GM19438 (cell line): Measurements from ENCODE around the gene JAK3.

Experiments
- ATAC-seq: cut with Tn5 transposase; IDR thresholded peaks from one replicate; pipeline ENCODE4 v1.9.1; 2021; ENCODE audit warnings: low read depth; ENCODE audit not compliant: unreplicated experiment

The JAK3 gene

DNA sequence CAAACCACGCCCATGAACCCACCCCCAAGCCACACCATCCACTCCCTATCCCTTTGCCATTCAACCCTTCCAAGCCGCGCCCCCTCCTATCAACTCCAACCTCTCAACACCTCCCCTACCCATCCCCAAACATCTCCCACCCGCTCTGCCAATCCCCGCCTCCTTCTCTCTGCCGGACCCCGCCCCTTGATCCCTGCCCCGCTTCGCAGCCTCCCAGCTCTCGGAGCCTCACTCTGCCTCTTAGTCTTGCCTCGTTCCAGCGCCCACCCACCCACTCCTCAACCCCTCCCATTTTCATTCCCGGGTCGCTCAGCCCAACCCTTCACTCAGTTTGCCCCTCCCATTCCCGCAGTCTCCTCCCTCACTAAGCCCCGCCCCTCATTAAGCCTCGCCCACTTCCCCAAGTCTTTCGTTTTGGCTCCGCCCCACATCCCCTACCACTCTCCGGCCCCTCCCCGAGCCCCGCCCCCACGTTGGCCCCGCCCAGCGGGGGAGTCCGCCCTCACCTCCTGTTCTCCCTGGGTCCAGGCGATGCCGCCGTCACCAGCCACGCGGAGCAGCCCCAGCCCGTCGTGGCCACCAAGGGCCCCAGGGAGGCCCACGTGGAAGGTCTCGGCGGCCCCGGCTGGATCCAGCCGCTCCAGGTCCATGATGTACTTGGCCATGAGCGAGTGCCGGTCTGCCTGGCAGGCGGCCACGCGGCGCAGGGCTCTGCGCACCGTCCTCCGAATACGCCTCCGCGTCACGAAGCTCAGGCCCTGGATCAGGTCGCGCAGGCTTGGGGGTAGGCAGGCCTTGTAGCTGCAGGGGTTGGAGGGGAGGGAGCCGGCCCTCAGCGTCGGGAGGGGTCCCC is 5.7 kb downstream of the JAK3 start:
- no peak for ATAC-seq

DNA sequence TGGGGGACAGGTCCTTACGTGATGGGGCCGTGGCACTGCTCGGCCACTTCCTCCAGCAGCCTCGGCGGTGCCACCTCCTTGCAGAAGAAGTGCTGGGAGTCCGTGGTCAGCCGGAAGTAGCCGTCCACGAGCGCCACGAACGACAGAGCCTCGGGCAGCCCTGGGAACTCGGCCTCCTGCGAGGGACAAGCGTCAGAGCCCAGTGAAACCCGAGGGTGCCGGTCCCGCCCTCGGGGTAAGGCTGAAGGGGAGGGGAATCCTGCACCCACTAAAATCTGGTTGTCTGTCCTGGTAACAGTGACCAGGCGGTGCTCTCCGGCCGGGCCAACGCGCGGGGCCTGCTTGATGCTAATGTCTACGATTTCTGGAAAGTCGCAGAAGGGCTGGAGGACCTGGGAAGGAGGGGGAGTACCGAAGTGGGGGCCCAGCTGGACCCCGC is 6.4 kb downstream of the JAK3 start:
- ATAC-seq = no peak

DNA sequence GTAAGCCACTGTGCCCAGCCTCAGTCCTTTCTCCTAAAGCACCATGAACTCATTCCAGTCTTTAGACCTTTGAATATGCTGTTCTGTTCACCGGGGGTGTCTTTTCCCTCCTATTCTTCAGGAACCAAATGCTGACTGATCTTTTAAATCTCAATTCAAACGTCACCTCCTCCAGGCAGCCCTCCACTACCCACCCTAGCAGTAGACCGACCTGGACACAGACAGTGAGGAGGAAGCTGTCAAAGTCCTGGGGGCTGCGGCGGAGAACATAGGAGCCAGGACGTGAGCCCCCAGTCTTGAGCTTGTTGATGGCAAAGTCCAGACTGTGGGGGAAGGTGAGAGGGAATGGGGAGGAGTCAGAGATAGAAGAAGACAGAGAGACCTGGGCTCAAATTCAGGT is 7.8 kb downstream of the JAK3 start:
- no peak for ATAC-seq

DNA sequence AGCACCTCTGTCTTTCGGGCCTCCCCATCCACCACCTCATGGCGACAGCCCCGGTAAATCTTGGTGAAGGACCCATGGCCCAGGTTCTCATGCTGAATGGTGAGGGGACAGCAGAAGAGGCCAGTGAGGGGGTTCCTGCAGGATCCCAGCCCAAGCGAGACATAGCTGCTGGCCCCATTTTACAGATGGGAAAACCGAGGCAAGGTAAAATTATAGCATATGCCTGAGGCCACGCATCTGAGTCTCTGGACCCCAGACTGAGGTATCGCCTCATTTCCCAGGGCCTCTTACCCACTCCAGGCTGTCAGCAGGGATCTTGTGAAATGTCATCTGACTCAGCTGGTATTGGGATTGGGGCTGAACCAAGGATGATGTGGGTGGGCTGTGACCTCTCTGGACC is 9.8 kb downstream of the JAK3 start:
- no peak for ATAC-seq

DNA sequence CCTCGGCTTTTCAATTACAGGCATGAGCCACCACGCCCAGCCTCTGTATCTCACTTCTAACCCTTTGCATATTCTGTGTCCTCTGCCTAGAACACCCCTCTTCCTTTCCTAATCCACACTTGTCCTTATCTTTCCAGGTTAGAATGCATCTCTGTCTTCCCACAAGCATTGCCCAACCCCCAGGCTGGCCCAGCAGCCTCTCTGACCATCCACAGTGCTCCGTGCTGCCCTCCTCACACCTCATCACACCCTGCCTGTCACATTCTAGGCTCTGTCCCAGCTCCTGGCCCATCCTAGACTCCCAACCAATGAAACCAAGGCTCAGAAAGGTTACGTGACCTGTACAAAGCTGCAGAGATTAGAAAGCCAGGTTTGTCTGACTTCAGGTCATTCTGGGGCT is 11.3 kb downstream of the JAK3 start:
- ATAC-seq = no peak

DNA sequence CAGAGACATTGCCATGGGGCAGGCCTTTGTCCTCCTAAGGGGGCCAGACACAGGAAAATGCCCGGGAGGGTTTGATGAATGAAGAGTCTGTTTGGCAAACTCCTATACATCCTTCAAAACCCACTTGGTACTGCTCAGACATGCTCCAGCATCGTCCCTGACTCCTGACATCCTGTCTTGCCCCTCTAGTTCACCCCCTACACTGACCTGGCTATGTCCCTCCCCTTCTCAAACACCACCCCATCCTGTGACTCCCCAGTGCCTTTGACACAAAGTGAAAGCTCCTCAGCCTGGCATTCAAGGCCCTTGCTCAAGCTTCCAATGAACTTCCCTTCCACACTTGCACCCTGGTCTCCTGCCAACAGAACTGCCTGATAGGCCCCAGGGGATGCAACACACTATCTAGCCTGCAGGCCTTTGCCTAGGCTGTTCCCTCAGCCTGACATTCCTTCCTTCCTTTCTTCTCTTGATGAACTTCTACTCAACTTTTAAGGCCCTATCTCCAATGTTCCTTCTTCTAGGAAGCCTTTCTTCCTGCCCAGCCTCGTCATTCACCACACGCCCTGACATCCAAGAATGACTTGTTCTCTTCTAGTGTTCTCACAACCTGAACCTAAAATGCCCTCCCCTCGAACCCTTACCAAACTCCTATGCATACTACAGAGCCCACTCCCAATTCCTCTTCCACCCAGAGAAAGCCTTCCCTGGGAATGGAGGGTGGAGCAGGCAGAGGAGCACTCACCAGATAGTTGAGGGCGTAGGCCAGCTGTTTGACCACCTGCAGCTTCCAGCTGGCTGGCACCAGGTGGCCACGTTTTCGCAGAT is 12.4 kb downstream of the JAK3 start:
- ATAC-seq = no peak

DNA sequence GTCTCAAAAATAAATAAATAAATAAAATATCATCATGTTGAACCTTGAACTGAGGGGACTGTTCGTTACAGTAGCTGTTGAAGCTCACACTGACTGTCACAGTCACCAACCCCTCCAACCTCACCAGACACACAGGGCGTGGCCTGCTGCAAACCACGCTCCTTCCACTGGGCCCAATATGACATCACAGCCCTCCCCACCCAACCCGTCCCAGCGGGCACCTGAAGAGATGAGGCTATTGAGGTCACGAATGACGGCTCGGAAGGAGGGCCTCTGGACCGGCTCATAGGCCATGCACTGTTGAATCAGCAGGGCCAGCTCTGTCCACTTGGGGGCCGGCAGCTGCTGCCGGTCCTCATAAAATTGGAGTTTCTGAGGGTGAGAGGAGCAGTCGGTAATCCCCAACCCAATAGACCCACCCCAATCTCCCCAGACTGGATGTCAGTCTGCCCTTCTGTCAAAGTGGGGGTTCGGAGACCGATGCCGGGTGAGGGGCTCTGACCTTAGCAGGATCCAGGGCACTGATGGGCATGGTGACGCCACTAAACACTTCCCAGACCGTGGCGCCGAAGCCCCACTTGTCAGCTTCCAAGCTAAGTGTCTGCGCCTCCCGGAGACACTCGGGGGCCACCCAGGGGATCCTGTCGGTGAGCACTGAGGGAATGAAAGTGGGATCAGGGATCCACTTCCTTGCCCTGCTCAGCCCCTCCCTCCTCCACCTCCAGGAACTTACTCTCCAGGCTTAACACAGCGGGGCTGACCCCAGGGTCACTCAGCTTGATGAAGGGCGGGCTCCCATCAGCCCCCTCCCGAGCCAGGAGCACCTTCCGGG is 13.2 kb downstream of the JAK3 start:
- no peak for ATAC-seq

DNA sequence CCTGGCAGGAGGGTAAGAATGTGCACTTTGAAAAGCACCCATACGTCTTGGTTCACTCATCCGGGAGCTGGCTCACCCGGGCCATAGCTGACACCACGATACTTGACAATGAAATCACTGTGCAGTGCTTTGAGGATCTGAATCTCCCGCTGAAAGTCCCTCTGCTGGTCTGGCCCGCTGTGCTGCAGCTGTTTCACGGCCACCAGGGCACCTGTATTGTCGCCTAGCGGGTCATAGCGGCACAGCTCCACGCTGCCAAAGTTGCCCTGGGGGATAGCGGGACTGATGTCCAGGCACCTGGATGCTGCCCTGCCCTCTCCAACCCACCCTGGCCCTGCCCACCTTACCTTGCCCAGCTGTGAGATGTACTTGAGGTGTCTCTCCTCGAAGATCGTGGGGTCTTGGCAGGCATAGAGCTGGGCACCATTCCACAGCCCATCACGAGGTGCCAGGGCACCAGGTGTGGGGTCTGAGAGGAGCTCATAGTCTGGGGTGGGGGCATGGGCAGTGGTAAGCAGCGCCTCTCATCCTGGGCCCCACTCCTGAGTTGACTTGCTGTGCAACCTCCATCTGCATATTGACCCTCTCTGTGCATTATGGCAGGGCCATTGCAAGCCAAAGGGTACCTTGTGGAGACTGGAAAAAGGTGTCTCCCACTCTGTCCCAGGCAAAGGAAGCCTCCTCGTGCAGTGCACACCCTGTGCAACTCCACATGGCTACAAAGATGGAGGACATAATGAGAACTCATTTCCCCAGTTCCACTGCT is 15.2 kb downstream of the JAK3 start:
- ATAC-seq = no peak

DNA sequence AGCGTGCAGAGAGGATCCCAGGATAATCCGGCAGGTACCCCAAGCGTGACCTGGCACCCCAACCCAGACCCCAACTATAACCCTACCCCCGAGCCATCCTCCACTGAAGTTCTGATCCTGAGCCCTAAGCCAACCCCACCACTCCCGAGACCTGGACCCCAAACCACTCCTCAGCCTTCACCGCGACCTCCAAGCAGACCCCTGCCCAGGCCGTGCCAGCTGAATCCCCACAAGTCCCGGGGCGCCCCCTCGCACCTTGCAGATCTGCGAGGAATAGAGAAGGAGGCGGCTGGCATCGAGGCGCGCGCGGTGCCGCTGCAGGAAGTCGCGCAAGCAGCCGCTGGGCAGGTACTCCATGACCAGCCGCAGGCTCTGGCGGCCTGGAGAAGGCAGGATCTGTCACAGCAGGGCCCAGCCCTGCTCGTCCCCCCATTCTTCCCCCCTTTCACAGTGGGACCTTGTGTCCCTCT is 16.3 kb downstream of the JAK3 start:
- ATAC-seq = no peak

DNA sequence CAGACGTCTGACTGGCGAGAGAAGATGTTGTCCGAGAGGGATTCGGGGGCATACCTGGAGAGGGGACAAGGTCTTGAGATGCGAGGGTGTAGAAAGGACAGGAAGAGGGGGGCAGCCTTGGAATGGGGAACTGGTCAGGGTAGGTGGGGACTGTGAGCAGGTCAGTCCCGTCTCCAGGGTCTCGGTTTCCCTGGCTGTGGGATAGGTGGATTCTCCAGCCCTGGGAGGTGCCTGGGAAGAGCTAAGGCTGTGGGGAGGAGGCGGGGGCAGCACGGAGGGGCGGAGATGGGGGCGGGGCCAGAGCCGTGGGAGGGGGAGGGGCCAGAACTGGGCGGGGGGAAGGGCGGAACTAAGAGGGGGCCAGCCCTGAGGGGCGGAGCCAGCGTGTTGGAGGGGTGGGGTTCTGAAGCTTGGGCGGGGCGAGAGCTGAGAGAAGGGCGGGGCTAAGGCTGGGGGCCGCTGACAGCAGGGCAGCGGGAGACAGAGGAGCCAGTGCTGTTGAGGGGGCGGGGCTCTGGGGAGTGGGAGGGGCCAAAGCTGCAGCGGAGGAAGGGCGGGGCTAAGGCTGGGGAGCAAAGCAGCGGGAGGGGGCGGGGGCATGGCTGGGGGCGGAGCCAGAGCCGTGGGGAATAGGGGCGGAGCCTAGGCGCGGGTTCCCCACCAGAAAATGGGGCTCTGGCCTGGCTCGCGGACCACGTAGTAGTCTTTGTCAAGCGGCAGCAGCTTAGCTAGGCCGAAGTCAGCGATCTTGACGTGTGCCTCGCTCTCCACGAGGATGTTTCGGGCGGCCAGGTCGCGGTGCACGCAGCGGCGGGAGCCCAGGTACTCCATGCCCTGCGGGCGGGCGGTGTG is 17.0 kb downstream of the JAK3 start:
- no peak for ATAC-seq

DNA sequence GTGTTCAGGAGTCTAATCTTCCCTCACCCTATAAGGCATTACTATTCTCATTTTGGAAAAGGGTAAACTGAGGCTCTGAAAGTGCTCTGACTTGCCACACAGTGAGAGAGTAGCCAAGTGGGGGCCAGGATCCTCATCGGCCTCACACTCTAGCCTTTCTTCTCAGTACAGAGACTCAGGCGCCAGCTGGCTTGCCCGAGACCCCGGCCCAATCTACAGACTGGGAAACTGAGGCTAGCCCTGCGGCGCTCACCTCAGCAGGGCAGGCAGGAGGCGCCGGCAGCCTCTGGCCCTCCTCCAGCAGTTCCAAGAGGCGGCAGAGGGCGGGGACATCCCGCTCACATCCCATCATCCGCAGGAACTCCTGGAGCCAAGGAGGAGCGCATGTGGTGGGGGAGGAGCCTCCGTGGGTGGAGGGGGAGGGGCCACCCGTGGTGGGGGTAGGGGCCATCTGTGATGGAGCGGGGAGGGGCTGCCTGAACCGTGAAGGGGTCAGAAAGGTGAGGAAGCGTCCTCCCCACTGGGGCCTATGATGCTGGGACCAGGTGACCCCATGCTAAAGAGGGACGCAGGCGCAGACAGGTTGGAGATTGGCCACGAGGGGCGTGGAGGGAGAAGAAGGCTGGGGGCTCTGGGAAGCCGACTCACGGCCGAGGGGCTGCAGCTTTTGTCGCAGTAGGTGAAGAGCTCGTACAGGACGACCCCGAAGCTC is 17.8 kb downstream of the JAK3 start:
- no peak for ATAC-seq

DNA sequence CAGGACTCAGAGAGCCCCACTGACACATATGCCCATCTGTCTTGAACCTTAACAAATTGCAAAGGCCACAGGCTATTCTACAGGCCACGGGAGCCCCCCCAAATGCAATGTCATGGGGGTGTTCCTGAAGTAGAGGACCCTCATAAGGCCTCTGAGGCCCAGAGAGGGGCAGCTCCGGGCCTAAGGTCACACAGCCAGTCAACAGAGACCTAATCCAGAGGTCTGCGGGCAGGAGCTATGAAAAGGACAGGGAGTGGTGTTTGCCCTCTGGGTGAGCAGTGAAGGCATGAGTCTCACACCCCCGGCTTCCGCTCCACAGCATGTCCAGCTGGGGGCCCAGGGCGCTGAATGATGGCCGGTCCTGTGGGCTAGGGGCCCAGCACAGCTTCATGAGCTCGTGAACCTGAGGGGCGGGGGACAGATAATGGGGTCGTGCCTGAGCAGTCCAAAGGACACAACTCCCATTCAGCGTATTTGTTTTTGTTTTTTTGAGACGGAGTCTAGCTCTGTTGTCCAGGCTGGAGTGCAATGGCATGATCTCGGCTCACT is 21.2 kb downstream of the JAK3 start:
- no peak for ATAC-seq

DNA sequence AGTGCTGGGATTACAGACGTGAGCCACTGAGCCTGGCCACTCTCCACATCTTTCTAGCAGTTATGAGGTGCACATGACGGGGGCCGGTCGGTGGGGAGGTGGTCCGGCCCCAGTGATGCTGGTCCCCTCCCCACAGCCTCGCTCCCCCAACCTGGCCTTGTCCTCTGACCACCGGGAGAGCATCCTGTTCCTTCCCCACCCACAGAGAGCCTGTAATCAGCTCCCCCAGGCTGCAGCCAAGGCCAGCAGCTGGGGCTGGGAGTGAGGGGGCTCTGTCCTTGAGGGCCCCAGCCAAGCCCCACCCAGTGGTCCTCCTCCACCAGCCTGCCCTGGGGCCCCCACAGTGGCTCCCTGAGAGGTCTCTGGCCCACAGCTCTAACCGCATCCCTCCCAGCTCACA is 23.4 kb downstream of the JAK3 start:
- no peak for ATAC-seq

DNA sequence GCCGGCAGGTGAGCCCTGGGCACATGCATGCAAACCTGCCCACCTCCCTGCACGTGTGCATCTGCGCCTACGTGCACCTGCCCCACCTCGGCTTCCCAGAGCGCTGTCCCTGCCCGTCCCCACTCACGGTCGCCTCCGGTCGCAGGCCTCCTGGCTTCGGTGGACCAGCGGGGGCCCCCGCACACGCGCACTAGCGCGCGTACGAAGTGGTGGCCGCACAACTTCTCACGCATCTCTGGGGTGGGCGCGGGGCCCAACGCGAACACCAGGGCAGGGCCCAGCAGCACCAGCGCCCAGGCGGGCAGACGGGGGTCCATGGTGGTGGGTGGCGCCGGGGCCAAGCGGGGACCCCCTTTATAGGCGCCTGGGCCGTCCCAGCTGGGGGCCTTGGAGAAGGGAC is 26.6 kb downstream of the JAK3 start, which contains the start of gene INSL3:
Gene INSL3 (minus strand): TSS at position 330 of the 400 bp plus-strand sequence. CDS start 13 bp downstream, at position 317.
- ATAC-seq = no peak

DNA sequence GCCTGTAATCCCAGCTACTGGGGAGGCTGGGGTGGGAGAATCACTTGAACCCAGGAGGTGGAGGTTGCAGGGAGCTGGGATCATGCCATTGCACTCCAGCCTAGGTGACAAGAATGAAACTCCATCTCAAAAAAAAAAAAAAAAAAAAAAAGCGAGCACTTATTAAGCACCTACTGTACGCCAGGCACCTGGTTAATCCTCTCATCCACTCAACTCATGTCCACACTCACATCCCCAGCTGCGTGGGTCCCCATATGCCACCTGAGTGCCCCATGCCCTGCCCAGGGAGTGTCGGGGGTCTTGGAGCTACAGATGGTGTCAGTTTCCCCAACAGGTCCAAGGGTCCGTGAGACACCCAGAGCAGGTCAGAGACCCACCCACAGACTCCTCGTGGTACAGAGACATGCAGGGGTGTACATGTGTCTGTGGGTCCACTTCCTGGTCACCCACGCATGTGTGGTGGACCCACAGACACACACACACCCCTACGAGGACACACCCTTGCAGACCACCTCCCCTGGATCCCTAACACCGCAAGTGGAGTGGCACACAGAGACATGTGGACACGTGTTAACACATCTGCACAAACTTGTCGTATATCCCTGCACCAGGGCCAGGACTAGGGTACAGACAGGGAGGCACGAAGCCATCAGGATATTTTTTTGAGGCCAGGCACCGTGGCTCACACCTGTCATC is 30.0 kb downstream of the JAK3 start:
- no peak for ATAC-seq

DNA sequence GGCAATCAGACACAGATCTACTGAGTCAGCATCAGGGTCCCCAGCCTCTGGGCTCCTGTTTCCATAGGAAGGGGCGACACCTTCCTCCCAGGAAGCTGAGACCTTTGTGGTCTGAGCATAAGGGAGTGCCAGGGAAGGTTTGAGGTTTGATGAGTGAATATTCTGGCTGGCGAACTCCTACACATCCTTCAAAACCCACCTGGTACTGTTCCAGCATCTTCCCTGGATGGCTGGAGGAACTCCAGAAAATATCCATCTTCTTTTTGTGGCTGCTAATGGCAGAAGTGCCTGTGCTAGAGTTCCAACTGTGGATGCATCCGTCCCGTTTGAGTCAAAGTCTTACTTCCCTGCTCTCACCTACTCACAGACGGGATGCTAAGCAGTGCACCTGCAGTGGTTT is 35.7 kb downstream of the JAK3 start:
- ATAC-seq = no peak

DNA sequence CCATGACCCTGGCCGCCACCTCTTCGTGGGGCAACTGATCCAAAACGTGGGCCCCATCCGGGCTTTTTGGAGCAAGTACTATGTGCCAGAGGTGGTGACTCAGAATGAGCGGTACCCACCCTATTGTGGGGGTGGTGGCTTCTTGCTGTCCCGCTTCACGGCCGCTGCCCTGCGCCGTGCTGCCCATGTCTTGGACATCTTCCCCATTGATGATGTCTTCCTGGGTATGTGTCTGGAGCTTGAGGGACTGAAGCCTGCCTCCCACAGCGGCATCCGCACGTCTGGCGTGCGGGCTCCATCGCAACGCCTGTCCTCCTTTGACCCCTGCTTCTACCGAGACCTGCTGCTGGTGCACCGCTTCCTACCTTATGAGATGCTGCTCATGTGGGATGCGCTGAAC is 36.1 kb downstream of the JAK3 start:
- ATAC-seq = no peak

DNA sequence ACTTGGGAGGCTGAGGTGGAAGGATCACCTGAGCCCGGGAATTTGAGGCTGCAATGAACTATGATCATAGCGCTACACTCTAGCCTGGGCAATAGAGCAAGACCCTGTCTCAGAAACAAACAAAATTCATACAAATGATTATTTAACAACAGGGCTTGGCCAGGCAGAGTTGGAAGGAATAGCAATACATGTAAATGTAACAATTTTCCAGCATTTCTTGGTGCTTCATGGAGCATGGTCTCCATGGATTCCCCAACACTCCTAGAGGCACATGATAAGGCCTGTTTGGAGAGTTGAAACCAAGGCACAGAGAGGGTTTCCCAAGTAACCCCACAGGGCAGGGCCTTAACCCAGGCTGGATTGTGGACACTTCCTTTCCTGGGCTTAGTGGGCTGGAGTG is 36.7 kb downstream of the JAK3 start:
- ATAC-seq = no peak
